ENCODE data around the gene DNAH7.
A peak's percentile ranks its signal among the peaks of the same experiment; 100 is the strongest.

The DNAH7 gene

GRCh38 chr2:195842932-195843331, 225.7 kb downstream of the DNAH7 start:
- Histone ChIP-seq H3K36me3 (ENCODE audit: insufficient read depth, insufficient read length, low read length) (no peaks in the 10 kb centered on the region), H3K4me3 (ENCODE audit: insufficient read length, low read depth) (no peak overlapping the region), H3K4me1 (ENCODE audit: insufficient read depth, insufficient read length) (no peaks in the 10 kb centered on the region), H3K9me3 (ENCODE audit: insufficient read depth, low read length) (no peaks in the 10 kb centered on the region), H3K9ac (ENCODE audit: insufficient read length, low read depth) (no peak overlapping the region), H3K27me3 (ENCODE audit: insufficient read depth, insufficient read length) (no peaks in the 10 kb centered on the region)
- DNase-seq (ENCODE audit: low read depth, low spot score): no peak
- TF ChIP-seq SUZ12 (IDR thresholded peaks at IDR 0.05; ENCODE audit: extremely low read depth, insufficient read depth, insufficient read length): no peak
- TF ChIP-seq YY1 (IDR thresholded peaks at IDR 0.05; ENCODE audit: insufficient read depth, insufficient read length): no peak
- no peak for TF ChIP-seq ZNF274 (IDR thresholded peaks at IDR 0.05; ENCODE audit: low read depth, low read length)

GRCh38 chr2:195838002-195838401, 230.6 kb downstream of the DNAH7 start:
- Histone ChIP-seq H3K9ac (ENCODE audit: insufficient read length, low read depth) (no peak overlapping the region), H3K4me1 (ENCODE audit: insufficient read depth, insufficient read length) (no peaks in the 10 kb centered on the region), H3K4me3 (ENCODE audit: insufficient read length, low read depth) (no peak overlapping the region), H3K9me3 (ENCODE audit: insufficient read depth, low read length) (no peaks in the 10 kb centered on the region), H3K27me3 (ENCODE audit: insufficient read depth, insufficient read length) (no peaks in the 10 kb centered on the region), H3K36me3 (ENCODE audit: insufficient read depth, insufficient read length, low read length) (no peaks in the 10 kb centered on the region)
- TF ChIP-seq YY1 (IDR thresholded peaks at IDR 0.05; ENCODE audit: insufficient read depth, insufficient read length) (no peak), SUZ12 (IDR thresholded peaks at IDR 0.05; ENCODE audit: extremely low read depth, insufficient read depth, insufficient read length) (no peak), ZNF274 (IDR thresholded peaks at IDR 0.05; ENCODE audit: low read depth, low read length) (no peak)
- no peak for DNase-seq (ENCODE audit: low read depth, low spot score)

- Histone ChIP-seq H3K9me3 (ENCODE audit: insufficient read depth, low read length) (no peaks in the 10 kb centered on the region), H3K27me3 (ENCODE audit: insufficient read depth, insufficient read length) (no peaks in the 10 kb centered on the region), H3K36me3 (ENCODE audit: insufficient read depth, insufficient read length, low read length) (no peaks in the 10 kb centered on the region), H3K4me1 (ENCODE audit: insufficient read depth, insufficient read length) (no peaks in the 10 kb centered on the region), H3K4me3 (ENCODE audit: insufficient read length, low read depth) (no peak overlapping the region), H3K9ac (ENCODE audit: insufficient read length, low read depth) (no peak overlapping the region)
- TF ChIP-seq ZNF274 (IDR thresholded peaks at IDR 0.05; ENCODE audit: low read depth, low read length) (no peak), SUZ12 (IDR thresholded peaks at IDR 0.05; ENCODE audit: extremely low read depth, insufficient read depth, insufficient read length) (no peak), YY1 (IDR thresholded peaks at IDR 0.05; ENCODE audit: insufficient read depth, insufficient read length) (no peak)
- no peak for DNase-seq (ENCODE audit: low read depth, low spot score)
These were observed 232.6 kb downstream of the DNAH7 start for GRCh38 chr2:195836002-195836401.

- H3K9me3 ChIP-seq (ENCODE audit: insufficient read depth, low read length): no peaks in the 10 kb centered on the region
- H3K36me3 ChIP-seq (ENCODE audit: insufficient read depth, insufficient read length, low read length): no peaks in the 10 kb centered on the region
- no peaks in the 10 kb centered on the region for H3K4me1 ChIP-seq (ENCODE audit: insufficient read depth, insufficient read length)
- no peaks in the 10 kb centered on the region for H3K27me3 ChIP-seq (ENCODE audit: insufficient read depth, insufficient read length)
- H3K4me3 ChIP-seq (ENCODE audit: insufficient read length, low read depth): no peak overlapping the region
- H3K9ac ChIP-seq (ENCODE audit: insufficient read length, low read depth): no peak overlapping the region
- TF ChIP-seq ZNF274 (IDR thresholded peaks at IDR 0.05; ENCODE audit: low read depth, low read length) (no peak), YY1 (IDR thresholded peaks at IDR 0.05; ENCODE audit: insufficient read depth, insufficient read length) (no peak), SUZ12 (IDR thresholded peaks at IDR 0.05; ENCODE audit: extremely low read depth, insufficient read depth, insufficient read length) (no peak)
- no peak for DNase-seq (ENCODE audit: low read depth, low spot score)
These were observed 233.8 kb downstream of the DNAH7 start for GRCh38 chr2:195834836-195835235.

GRCh38 chr2:195830968-195831950, 237.4 kb downstream of the DNAH7 start:
- H3K4me1 ChIP-seq (ENCODE audit: insufficient read depth, insufficient read length): no peaks in the 10 kb centered on the region

GRCh38 chr2:195824478-195824877, 244.2 kb downstream of the DNAH7 start:
- TF ChIP-seq YY1 (IDR thresholded peaks at IDR 0.05; ENCODE audit: insufficient read depth, insufficient read length) (no peak), ZNF274 (IDR thresholded peaks at IDR 0.05; ENCODE audit: low read depth, low read length) (no peak), SUZ12 (IDR thresholded peaks at IDR 0.05; ENCODE audit: extremely low read depth, insufficient read depth, insufficient read length) (no peak)
- no peak for DNase-seq (ENCODE audit: low read depth, low spot score)
- Histone ChIP-seq H3K4me3 (ENCODE audit: insufficient read length, low read depth) (no peak overlapping the region), H3K27me3 (ENCODE audit: insufficient read depth, insufficient read length) (no peaks in the 10 kb centered on the region), H3K36me3 (ENCODE audit: insufficient read depth, insufficient read length, low read length) (no peaks in the 10 kb centered on the region), H3K9ac (ENCODE audit: insufficient read length, low read depth) (no peak overlapping the region), H3K4me1 (ENCODE audit: insufficient read depth, insufficient read length) (no peaks in the 10 kb centered on the region), H3K9me3 (ENCODE audit: insufficient read depth, low read length) (no peaks in the 10 kb centered on the region)

More at GRCh38 chr2:195830968-195831950, 237.4 kb downstream of the DNAH7 start:
- H3K9me3 ChIP-seq (ENCODE audit: insufficient read depth, low read length): no peaks in the 10 kb centered on the region
- H3K27me3 ChIP-seq (ENCODE audit: insufficient read depth, insufficient read length): no peaks in the 10 kb centered on the region
- no peaks in the 10 kb centered on the region for H3K36me3 ChIP-seq (ENCODE audit: insufficient read depth, insufficient read length, low read length)
- no peak overlapping the region for H3K4me3 ChIP-seq (ENCODE audit: insufficient read length, low read depth)
- peak; percentile 2 for DNase-seq (ENCODE audit: low read depth, low spot score)
- no peak overlapping the region for H3K9ac ChIP-seq (ENCODE audit: insufficient read length, low read depth)
- TF ChIP-seq ZNF274 (IDR thresholded peaks at IDR 0.05; ENCODE audit: low read depth, low read length): no peak
- no peak for TF ChIP-seq YY1 (IDR thresholded peaks at IDR 0.05; ENCODE audit: insufficient read depth, insufficient read length)
- no peak for TF ChIP-seq SUZ12 (IDR thresholded peaks at IDR 0.05; ENCODE audit: extremely low read depth, insufficient read depth, insufficient read length)

- TF ChIP-seq YY1 (IDR thresholded peaks at IDR 0.05; ENCODE audit: insufficient read depth, insufficient read length) (no peak), SUZ12 (IDR thresholded peaks at IDR 0.05; ENCODE audit: extremely low read depth, insufficient read depth, insufficient read length) (no peak), ZNF274 (IDR thresholded peaks at IDR 0.05; ENCODE audit: low read depth, low read length) (no peak)
- no peak for DNase-seq (ENCODE audit: low read depth, low spot score)
- H3K36me3 ChIP-seq (ENCODE audit: insufficient read depth, insufficient read length, low read length): no peaks in the 10 kb centered on the region
- H3K9ac ChIP-seq (ENCODE audit: insufficient read length, low read depth): no peak overlapping the region
- H3K9me3 ChIP-seq (ENCODE audit: insufficient read depth, low read length): no peaks in the 10 kb centered on the region
- no peak overlapping the region for H3K4me3 ChIP-seq (ENCODE audit: insufficient read length, low read depth)
- no peaks in the 10 kb centered on the region for H3K4me1 ChIP-seq (ENCODE audit: insufficient read depth, insufficient read length)
- H3K27me3 ChIP-seq (ENCODE audit: insufficient read depth, insufficient read length): no peaks in the 10 kb centered on the region
These were observed 245.4 kb downstream of the DNAH7 start for GRCh38 chr2:195823206-195823605.

Measured in NT2/D1 (cell line).